Stimulated activated CD4-positive, alpha-beta T cell treated with anti-CD3 and anti-CD28 coated beads, Interleukin-12 subunit alpha, Interleukin-12 subunit beta, amount 100 ng/mL, for 24 hours (primary cell): ENCODE results near the gene CAMK2G.
"Not testable (repeated sequence)": the region's sequence is repeated elsewhere in the genome, so short reads cannot be mapped to it uniquely, and the experiment has no call there.

Experiments
- DNase-seq, 2 experiments: peaks; one replicate each; pipeline ENCODE4 v3.0.0-alpha.2; 2020; ENCODE audit warnings: low read depth in 2 of 2

CAMK2G gene

DNA sequence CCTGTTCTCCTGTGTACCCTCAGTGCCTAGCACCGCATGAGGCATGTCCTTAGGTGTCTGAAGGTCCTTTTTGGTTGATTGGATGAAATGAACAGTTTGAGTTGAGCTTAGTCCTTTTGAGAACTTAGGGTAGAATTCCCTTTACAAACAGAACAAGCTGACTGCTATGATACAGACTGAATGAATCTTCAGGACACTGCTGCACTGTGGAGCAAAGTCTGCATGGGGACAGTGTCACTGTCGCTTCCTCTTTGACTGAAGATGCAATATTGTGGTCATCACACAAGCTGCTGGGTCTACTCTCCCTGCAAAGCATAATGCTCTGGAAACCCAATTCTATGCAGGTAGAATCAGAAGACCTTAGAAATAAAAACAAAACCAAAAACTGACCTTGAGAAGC lies 28.0 kb upstream of the CAMK2G start:
- DNase-seq, result no peak

DNA sequence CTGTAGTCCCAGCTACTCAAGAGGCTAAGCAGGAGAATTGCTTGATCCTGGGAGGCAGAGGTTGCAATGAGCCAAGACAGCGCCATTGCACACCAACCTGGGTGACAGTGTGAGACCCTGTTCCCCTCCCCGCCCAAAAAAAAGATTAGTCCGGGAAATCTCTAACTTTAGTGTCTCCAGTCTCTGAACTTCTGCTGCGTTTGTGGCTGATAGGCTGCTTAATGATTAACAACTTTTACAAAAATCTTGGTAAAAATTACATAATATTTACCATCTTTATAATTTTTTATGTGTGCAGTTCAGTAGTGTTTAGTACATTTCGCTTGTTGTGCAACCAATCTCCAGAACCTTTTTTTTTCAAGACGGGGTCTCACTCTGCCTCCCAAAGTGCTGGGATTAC lies 26.9 kb upstream of the CAMK2G start:
- DNase-seq, result no peak

DNA sequence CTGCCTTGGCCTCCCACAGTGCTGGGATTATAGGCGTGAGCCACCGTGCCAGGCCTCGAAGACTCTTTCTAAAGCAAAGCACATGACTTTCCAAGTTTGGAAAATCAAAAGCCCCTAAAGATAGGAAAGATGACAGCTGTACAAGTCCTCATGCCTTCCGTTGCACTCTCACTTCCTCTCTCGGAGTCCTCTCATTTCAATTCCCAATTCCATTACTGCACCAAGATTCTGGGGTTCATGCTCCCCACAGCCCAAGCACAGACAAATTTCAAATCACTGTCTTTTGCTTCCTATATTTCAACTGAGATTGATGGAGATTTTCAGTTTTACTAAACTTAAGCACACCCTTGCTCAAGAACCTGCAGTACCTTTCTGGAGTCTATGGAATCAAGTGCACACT lies 25.7 kb upstream of the CAMK2G start:
- no peak for DNase-seq

DNA sequence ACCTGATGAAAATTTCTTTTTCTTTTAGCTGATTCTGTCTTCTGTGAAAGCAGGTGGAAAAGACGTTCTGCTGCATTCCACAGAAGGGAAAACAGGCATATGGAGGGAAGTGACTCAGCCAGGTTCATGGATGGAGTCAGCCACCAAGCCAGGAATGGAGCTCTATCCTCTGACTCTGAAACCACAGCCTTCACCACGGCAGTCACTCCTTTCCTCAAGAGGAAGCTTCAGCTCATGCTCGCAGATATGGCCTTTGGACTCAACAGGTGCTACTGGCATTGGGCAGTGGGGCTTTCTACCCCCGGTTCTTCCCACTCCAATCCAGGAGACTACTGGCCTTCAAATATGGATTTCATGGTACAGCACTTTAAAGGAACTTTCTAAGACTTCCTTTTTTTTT lies 25.1 kb upstream of the CAMK2G start:
- DNase-seq, result no peak

DNA sequence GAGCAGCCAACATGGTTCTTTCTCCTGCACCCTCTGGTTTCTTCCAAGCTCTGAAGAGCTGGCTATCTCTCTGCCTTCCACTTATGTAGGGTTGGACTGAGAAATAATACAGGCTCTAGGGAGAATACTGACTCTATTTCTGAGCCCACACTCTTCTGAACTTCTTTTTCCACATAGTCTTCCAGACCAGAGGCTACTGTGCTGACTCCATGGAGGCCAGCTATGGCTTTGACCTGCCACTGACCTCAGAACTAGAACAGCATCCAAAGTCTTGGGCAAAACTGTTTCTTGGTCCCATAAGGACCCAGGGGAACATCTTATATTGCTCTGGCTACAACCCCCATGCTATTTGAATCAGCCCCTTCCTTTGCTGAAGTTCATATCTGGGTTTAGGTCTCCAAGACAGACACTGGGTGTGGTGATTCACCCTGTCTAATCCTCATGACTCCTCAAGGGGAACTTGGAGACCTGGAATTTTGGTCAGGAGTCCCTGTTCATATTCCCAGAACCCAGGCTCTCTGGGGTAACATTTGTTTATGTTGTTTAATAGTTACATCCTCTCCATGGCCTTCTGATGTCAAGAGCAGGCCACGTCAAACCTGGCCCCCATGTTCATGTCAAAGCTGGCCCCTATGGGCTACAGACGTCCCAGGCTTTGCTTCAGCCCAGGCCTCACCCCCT lies 24.5 kb upstream of the CAMK2G start:
- no peak for DNase-seq

DNA sequence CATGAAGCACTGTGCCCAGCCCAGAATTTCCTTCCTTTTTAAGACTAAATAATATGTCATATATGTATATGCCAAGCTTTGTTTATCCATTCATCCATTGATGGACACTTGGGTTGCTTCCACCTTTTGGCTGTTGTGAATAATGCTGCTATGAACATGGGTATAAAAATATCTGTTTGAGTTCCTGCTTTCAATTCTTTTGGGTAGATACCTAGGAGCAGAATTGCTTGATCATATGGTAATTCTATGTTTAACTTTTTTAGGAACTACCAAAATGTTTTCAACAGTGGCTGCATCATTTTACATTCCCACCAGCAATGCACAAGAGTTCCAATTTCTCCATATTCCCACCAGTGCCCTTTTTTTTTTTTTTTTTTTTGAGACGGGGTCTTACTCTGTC lies 23.3 kb upstream of the CAMK2G start:
- no peak for DNase-seq

DNA sequence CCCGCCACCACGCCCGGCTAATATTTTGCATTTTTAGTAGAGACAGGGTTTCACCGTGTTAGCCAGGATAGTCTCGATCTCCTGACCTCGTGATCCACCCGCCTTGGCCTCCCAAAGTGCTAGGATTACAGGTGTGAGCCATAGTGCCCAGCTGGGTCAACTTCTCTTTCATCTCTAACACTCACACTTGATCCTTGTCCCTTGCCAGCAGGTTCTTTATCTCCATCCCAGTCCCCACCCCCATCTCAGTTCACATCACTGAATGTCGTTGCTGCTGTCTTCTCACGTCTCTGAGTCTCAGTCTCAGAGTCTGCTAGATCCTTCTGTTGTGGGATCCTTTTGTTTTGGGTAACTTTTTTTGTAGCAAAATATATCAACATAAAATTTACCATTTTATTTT lies 21.0 kb upstream of the CAMK2G start:
- not testable (repeated sequence) for DNase-seq

DNA sequence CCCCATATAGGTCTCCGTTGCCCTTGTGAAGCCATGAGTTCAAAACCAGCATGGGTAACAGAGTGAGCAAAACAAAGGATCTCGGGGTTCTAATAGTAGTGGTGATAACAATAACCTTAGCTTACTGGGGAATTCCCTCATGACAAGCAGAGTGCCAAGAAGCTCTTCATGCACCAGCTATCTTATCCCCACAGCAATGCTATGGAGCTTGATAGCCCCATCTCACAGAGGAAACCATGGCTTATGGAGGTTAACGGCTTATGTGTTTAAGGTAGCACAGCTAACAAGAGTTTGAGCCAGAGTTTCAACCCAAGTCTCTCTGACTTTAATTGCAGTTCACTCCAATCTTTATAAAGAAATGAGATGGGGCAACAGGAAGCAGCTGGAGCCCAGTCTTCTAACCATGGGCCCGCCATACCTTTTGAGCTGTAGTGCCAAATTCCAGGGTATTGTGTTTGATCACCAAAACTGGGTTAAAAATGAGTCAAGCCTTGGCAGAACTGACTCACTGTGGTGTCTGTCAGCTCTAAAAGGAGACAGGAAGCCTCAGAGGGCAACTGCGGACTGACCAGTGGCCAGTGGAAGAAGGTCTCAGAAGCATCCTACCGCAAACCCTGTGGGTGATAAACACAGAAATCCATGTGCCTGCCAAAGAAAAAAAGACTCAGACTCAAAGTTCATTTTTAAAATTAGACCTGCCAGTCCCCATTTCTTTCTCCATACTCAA lies 20.1 kb upstream of the CAMK2G start:
- DNase-seq, result no peak

DNA sequence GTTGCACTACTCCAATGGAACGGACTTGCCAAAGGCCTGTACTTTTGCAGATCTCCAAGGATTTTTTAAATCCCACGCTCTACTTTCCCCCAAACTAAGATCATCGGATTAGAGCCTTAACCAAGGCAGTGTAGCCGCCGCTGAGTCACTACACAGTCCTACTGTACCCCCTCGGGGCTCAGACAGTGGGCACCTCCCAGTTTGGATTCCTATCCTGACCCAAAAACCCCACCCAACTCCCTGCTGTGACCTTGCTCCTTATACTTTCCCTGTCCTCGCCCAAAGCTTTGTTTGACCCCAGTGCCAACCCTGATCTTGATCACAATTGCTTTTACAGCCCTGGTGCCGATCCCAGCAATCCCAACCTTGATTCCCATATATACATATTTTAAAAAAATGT lies 19.1 kb upstream of the CAMK2G start:
- DNase-seq, result no peak

DNA sequence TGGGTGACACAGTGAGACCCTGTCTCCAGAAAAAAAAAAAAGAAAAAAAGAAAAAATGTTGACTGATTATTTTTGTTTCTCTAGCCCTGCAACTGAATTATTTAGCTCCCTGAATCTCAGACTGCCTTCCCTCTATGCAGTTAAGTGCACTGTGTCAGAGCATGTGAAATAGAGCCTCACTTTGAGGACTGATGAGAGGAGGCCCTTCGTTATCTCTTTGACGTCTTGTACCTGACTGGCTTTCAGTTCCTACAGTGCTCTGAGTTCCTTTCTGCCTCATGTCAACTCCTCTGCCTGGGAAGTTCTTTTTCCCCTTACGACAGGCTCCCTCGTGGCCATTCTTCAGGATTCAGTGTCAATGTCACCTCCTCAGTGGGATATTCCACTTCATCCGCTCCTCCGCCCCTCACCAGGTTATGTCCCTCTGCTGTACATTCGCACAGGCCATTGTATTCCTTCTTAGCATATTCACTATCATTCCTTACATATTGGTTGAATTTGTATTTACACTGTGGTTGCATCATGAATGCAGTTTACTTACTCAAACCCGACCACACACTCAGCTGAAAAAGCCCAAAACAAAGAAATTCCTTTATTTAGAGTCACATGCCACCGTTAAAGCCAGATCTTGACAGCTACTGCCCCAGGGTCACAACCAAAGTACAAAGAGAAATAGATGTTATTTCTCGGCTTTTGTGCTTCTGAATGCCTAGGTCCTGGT lies 18.1 kb upstream of the CAMK2G start:
- no peak for DNase-seq

DNA sequence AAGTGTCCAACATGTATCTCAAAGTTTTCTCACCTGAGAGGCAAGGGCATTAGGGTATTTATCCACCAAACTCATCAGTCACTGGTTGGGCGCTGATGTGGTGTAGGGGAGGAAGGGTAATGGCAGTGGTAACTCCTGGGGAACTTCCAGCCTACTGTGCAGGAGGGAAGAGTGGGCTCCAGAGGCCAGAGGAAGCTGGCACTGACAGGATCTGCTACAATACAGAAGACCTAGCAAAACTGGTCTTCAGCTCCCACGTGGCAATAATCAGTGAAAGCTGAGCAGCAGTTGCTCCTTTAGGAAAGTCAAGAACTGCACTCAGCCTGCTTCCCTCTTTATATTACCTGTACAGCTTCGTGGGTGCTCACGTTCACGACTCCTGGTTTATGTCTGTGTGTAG lies 17.2 kb upstream of the CAMK2G start:
- no peak for DNase-seq

DNA sequence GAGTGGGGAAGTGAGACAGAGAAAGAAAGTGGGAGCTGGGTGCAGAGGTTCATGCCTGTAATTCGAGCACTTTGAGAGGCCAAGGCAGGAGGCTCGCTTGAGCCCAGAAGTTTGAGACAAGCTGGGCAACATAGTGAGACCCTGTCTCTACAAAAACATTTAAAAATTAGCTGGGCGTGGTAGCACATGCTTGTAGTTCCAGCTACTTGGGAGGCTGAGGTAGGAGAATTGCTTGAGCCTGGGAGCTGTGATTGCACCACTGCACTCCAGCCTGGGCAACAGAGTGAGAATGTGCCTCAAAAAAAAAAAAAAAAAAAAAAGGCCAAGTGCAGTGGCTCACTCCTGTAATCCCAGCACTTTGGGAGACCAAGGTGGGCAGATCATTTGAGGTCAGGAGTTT lies 16.5 kb upstream of the CAMK2G start:
- DNase-seq, result not testable (repeated sequence)

DNA sequence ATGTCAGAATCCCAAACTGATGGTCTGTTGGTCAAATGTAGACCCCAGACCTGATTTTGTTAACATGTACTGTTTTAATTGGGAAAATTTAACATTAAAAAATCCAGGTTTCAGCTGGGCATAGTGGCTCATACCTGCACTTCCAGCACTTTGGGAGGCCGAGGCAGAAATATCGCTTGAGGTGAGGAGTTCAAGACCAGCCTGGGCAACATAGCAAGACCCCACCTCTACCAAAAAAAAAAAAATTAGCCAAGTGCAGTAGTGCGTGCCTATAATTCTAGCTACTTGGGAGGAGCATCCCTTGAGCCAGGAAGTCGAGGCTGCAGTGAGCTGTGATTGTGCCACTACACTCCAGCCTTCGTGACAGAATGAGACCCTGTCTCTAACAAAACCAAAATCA lies 15.9 kb upstream of the CAMK2G start:
- no peak for DNase-seq

DNA sequence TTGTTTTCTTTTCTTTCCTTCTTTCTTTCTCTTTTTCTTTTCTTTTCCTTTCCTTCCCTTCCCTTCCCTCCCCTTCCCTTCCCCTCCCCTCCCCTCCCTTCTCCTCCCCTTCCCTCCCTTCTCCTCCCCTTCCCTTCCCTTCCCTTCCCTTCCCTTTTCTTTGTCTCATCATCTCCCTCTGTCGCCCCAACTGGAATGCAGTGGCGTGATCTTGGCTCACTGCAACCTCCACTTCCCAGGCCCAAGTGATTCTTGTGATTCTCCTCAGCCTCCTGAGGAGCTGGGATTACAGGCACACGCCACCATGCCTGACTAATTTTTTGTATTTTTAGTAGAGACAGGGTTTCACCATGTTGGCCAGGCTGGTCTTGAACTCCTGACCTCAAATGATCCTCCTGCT lies 15.1 kb upstream of the CAMK2G start:
- not testable (repeated sequence) for DNase-seq

DNA sequence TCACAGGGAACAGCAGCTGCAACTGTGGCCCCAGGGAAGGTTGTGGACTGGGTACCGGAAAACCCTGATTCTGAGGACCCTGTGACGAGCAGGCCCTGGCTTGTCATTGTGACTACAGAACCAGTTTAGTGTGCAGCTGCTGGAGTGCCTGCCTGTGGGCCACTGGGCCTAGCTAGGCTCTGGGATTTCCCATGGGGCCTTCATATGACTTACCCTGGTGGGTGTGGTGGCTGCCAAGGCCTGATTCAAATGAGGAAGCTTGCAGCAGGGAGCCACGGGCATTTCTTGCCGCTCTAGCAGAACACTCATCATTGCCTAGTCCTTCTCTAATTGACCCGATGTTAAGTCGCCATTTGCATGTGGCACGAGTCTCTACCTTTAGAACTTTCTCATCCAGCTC lies 14.7 kb upstream of the CAMK2G start:
- no peak for DNase-seq

DNA sequence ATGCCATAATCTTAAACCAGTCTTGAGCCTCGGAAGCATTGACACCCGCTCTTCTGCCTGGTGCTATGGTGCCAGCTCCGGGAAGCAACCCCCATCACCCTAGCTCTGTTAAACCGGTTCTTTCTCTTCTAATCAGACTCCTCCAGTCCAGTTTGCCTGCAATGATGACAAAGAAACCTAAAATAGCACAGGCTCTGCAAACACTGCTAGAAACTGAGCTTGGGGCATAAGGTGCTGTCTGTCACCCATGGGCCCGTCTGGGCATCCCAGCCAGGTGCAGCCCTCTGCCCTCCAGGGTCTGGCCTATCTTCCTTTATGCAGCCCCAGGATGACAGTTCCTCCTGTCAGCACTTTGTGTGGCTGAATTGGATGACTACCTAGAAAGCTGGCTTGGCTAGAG lies 14.2 kb upstream of the CAMK2G start:
- no peak for DNase-seq

DNA sequence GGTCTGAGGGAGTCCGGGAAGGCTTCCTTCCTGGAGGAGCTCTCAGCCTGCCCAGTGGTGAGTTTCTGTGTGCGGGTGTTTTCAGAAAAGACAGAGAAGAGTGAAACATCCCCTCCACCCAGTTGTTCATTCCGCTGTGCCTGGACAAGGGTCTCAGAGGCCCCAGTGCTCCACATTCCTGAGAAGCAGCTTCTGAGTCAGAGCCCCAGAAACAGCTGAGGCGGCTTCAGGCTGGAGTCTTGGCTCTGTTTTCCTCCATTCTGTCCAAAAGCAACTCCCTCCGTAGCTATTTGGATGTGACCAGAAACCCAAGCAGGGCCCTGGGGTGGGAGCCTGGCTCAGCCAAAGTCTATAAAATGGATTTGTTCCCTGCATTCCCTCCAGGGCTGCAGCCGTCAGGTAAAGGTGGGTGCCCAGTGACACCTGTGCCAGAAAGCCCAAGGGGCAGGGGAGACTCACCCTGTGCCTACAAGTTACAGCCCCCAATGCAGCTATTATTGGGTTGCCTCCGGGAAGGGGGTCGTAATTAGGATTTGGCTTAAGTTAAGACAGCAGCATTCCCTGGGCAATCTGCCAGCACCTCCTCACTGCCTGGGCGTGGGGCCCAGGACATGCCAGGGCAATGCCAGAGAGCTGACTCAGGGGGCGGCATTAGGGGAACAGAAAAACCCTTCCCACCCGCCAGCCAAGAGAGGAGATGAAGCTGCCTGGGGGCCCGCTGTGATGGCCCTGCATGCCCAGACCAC lies 13.1 kb upstream of the CAMK2G start:
- DNase-seq, result no peak

DNA sequence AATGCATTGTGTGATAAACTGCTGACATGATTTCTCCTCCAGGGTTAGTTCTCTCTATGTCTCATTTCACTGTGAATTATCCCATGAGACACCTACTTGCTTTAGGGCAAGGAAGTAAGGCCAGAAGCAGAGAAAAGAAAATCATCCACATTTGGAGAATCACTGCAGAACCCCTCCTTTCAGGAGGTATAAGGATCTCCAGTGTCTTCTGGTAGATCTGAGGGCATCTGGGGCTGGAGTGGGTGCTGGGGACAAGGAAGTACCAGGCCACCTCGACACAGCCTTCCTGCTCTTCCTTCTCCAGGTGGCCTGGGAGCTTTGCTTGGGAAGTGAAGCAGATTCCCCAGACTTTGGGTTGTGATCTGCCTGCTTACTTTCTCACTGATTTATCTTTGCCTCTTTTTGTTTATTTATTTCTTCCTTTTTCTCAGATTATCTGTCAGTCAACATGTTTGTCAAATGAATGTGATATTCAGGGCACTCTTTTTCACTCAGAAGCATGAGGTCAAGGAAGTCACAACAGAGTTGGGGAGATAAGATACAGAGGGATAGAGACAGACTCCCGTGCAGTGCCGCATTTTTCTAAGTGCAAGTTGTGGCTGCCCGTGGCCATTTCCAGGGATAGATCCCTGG lies 12.4 kb upstream of the CAMK2G start:
- DNase-seq, result no peak

DNA sequence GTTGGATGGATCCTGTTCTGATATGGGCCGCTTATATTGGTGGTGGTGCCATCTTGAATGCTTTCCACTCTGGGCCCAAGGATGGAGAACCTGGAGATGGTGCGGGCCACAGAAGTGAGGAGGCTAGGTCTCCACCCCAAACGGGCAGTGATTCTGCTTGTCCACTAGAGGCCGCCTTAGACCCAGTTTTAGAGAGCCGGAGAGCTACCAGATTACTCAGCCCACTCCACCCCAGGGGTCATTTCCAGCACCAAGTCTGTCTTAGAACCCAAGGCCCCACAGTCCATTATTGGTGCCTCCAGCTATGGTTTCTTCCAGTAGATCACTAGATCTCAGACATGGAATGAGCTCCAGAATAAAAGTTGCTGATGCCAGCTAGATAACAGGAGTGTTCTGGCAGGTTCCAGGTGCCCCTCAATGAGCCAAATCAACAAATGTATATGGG lies 11.8 kb upstream of the CAMK2G start:
- DNase-seq, result peak; percentile 41 to 49

DNA sequence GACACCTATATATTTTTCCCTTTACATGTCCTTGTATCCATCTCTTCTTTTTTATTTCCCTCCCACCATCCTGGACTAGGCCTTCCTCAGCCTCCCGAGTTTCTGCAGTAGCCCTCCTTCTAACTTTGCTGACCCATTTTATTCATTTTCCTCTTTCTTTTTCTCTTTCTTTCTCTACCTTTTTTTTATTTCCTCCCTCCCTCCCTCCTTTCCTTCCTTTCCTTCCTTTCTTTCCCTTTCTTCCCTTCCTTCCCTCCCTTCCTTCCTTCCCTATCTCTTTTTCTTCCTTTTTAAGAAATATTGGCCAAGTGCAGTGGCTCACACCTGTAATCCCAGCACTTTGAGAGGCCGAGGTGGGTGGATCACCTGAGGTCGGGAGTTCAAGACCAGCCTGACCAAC lies 9.7 kb upstream of the CAMK2G start:
- DNase-seq, result no peak

DNA sequence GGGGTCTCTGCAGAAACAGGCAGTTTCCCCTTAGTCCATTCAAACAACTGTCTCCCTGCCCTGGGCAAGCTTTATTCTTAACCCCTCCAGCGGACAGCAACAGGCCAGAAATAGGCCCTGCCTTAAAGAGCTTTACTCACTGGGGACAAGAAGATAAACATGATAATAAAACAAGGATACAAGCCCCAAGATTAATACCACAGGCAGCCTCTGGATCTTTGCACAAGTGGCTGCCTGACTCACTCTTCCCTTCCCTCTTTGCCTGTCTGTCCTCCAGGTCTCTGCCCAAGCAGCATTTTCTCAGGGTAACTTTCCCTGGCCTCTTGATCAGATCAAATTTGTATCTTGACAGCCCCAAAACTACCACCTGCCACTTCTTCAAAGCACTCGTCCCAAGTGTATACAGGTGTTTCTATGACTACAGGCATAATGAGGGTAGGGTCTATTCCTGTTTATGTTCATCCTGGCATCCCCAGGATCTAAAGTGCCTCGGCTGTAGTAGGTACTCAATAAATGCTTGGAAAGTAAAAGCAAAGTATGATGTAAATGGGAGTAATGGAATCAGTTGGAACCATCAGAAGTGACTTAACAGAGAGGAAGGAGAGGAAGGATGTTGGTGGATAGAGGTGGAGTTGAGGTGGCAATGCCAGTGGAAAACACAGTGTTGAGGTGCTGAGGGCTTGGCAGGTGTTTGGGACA lies 7.0 kb upstream of the CAMK2G start:
- no peak for DNase-seq
